Fibroblast of skin of left quadriceps (primary cell): ENCODE results near the gene POMP.
"Not testable (repeated sequence)": the region's sequence is repeated elsewhere in the genome, so short reads cannot be mapped to it uniquely, and the experiment has no call there.

Source experiments
- DNase-seq, 2 experiments: peaks; one replicate each; pipeline ENCODE4 v3.0.0-alpha.2; 2013; ENCODE audit warnings: low read depth in 2 of 2

POMP gene

GRCh38 chr13:28637714-28638355 is 21.1 kb upstream of the POMP start:
- DNase-seq = no peak

DNA sequence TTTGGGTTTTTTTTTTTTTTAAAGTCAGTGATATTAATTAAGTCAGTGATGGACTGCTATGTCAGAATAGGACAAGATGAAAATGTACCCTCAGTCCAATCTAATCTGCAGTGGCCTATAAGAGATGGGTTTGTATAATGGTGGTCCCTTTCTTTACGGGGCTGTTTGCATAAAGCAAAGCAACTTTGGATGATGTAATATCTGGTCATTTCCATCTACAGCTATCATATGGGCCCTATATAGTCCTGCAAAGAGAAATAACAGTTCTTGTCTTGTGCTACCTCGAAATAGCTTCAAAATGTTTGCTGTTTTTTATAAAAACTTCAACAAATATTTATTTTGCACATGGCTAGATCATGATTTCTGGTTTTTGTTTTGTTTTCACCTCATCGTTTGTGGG is 20.2 kb upstream of the POMP start:
- DNase-seq = no peak

GRCh38 chr13:28640861-28641599 is 17.9 kb upstream of the POMP start:
- DNase-seq = no peak

- no peak for DNase-seq
Measured at GRCh38 chr13:28641600-28641926, 17.4 kb upstream of the POMP start.

- no peak for DNase-seq
Measured at GRCh38 chr13:28650284-28650683, 8.6 kb upstream of the POMP start.

GRCh38 chr13:28651810-28652401 is 7.0 kb upstream of the POMP start:
- DNase-seq = no peak

GRCh38 chr13:28653111-28653510 is 5.8 kb upstream of the POMP start:
- no peak for DNase-seq

DNA sequence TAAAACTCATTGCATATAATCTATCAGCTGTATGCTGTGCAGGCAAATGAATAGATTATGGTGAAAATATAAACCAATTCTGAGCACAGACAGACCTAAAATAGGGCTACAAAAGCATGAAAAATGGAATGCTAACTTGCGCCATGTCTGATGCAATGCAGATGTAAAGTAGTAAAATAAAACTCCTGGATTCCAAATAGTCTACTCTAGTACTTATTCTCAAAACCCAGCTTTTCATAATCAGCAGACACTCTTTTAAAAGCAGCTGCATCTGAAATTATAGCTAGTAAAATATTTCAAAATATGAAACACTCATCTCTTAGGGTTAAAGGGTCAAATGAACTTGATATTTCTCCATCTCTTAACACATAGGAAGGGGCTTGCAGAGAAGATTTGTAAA is 4.7 kb upstream of the POMP start:
- DNase-seq = peak; percentile 52 to 53

- DNase-seq = peak; percentile 44
Measured at GRCh38 chr13:28655561-28655960, 3.4 kb upstream of the POMP start.

- no peak for DNase-seq
Measured at GRCh38 chr13:28657784-28658538, 969 bp upstream of the POMP start.

DNA sequence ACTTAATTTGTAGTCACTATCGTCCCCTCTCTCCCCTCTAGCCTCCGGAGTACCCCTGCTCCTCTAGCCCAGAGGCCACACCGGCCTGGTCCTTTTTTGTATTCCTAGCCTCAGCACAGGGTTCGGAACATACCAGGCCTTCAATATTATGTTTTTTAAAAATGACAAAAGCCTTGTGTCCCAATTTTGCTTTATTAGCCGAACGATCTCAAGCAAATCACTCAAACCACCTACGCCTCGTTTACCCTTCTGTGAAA is 463 bp upstream of the POMP start:
- DNase-seq = no peak

DNA sequence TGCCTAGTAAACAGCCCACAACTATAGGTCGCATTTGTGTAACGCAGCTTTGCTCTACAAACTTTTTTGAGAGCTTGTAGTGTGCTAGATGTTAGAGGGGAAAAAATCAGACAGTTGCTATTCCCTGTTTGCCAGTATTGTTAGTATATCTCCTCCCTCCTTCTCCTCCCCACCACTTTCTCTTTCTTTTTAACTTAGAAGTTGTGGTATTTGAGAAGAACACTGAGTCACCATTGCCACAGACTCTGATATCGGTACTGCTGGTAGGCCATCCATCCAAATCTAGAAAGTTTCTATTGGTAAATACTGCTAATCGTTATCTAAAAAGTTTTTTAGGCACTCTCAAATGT is 666 bp downstream of the POMP start:
- DNase-seq = no peak

DNA sequence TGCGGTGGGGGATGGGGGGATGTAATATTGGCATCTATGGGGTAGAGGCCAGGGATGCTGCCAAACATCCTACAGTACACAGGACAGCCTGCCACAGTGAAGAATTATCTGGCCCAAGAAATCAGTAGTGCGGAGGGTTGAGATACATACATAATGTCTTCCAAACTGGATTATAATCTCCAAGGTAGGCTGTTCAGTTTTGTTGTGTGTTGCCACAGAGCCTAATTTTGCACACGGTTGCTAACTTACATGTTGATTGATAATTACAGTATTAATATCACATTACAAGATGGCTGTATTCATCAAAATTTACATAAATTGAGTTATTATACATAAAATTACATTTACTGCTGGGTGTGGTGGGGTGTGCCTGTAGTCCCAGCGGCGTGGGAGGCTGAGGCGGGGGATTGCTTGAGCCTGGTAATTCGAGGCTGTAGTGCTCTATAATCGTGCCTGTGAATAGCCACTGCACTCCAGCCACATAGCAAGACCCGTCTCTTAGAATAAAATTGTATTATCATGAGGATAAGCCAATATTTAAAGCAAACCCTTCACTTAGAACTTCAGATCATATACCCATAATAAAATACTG is 8.1 kb downstream of the POMP start:
- no peak for DNase-seq

GRCh38 chr13:28671126-28671792 is 12.3 kb downstream of the POMP start:
- DNase-seq = no peak

- DNase-seq = no peak
Measured at GRCh38 chr13:28678809-28679208, 19.9 kb downstream of the POMP start.

- DNase-seq = no peak
Measured at GRCh38 chr13:28679628-28680027, 20.7 kb downstream of the POMP start.

DNA sequence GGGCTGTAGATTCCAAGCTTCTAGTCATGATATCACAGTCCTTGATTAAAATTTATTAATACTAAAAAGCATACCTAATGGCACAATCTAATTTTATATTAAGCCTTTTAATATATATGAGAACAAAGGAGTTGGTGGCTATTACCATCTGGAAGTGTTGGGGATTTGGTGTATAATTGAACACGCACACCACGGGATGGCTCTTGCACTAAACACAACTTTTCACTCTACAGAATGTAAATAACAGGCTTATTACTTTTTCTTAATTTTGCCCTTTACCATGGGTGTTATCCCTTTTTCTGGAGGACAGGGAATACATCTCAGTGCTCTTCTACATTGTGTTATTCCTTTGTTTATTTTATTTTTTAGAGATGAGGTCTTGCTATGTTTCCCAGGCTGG is 21.6 kb downstream of the POMP start:
- DNase-seq = no peak

GRCh38 chr13:28683169-28683568 is 24.2 kb downstream of the POMP start:
- not testable (repeated sequence) for DNase-seq

DNA sequence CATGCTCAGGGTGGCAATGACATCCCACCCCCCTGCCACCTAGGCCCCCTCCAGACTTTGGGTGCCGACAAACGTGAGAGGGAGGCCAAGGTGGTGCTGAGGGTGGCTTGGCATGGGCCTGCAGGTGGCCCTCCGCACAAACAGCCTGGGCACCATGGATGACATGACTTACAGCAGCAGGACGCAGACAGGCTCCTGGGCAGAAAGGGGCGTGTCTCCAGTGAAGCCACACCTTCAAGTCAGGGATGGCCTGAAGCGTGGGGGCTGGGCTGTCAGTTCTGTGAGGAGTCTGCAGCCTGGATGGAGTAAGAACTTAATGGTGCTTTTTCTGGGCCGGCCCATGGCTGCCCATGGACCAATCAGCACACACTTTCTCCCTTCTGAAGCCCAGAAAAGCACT is 25.3 kb downstream of the POMP start:
- DNase-seq = no peak

DNA sequence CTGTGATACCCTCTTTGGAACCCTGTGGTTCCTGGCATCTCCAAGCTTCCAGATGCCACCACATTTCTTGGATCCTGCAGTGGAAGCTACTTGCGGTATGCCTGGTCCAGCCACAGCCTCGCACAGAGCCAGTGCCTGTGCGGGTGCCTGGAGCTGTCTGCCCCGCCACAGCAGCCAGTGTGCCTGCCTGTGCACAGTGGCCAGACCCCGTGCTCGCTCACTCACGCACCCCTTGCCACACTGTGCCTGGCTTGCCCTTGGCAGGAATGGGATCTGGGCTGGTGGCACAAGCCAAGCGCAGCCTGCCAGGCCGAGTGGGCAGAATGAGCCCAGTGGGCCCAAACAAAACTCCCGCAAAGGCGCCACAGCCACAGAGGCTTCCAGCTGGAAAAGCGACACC is 26.2 kb downstream of the POMP start:
- DNase-seq = no peak

DNA sequence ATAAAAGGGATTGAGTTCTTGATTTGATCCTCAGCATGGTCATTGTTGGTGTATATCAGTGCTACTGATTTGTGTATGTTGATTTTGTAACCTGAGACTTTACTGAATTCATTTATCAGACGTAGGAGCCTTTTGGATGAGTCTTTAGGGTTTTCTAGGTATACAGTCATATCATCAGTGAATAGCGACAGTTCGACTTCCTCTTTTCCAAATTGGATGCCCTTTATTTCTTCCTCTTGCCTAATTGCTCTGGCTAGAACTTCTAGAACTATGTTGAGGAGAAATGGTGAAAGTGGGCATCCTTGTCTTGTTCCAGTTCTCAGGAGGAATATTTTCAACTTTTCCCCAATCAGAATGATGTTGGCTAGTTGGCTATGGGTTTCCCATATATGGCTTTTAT is 27.0 kb downstream of the POMP start:
- no peak for DNase-seq
